IMR-90 (cell line): ENCODE data around the gene CRYBB1. TPM values are rescaled to one million over a fixed set of nuclear protein-coding genes. Genes with fewer than 3 reads are reported as not detected.

Experiments
- ATAC-seq: fragments of 200-7000 bp; cut with Tn5 transposase; 2 replicates; pipeline ENCODE4 v1.9.1; 2020; ENCODE audit warnings: low read depth, mild to moderate bottlenecking, moderate library complexity
- BruUV-seq: library from RNA; stranded (reverse); fragments of 400-500 nt; replicated peaks from 2 replicates; lab custom pipeline; 2021; lab: Mats Ljungman, UMichigan
- CTCF ChIA-PET: fragments of 300-600 bp; formaldehyde crosslinking; extraction: SDS; loops from one replicate; lab custom pipeline; 2021; ENCODE audit warnings: antibody characterized with exemption; lab: Yijun Ruan, JAX
- POLR2A ChIA-PET: fragments of 300-600 bp; sonication (Branson Sonifier 250); formaldehyde crosslinking; loops from one replicate; lab custom pipeline; 2022; ENCODE audit warnings: antibody characterized with exemption; ENCODE audit not compliant: unreplicated experiment; lab: Charles Lee
- DNase-seq: peaks from one replicate; pipeline ENCODE4 v3.0.0; 2013
- H2AFZ ChIP-seq: replicated peaks from 2 replicates; pipeline ENCODE3; 2013; ENCODE audit warnings: low read length, mild to moderate bottlenecking; ENCODE audit not compliant: poor library complexity
- H2AK5ac ChIP-seq: 2 replicates; pipeline ENCODE4 v1.6.1; 2013; ENCODE audit warnings: low read depth, low read length, inconsistent platforms
- H2AK9ac ChIP-seq: replicated peaks from 2 replicates; pipeline ENCODE3; 2013; ENCODE audit warnings: mild to moderate bottlenecking, low read depth, low read length, moderate library complexity; ENCODE audit not compliant: poor library complexity
- H2BK120ac ChIP-seq: 2 replicates; pipeline ENCODE4 v1.6.1; 2013; ENCODE audit warnings: low read depth, low read length, inconsistent platforms
- H2BK15ac ChIP-seq: 3 replicates; pipeline ENCODE4 v1.6.1; 2013; ENCODE audit warnings: low read depth, low read length, inconsistent platforms
- H2BK20ac ChIP-seq: 2 replicates; pipeline ENCODE4 v1.6.1; 2013; ENCODE audit warnings: low read depth, mild to moderate bottlenecking, inconsistent platforms, low read length, moderate library complexity
- H2BK5ac ChIP-seq: 2 replicates; pipeline ENCODE4 v1.6.1; 2013; ENCODE audit warnings: mild to moderate bottlenecking, low read depth, low read length, inconsistent platforms; ENCODE audit not compliant: poor library complexity, severe bottlenecking
- H3K14ac ChIP-seq: replicated peaks from 2 replicates; pipeline ENCODE4 v1.6.1; 2013; ENCODE audit warnings: low read depth, low read length, inconsistent platforms
- H3K18ac ChIP-seq: 2 replicates; pipeline ENCODE4 v1.6.1; 2013; ENCODE audit warnings: low read depth, low read length, control low read depth
- H3K23ac ChIP-seq: 2 replicates; pipeline ENCODE4 v1.6.1; 2013; ENCODE audit warnings: low read depth, low read length, inconsistent platforms
- H3K27ac ChIP-seq: 2 replicates; pipeline ENCODE4 v1.5.1; 2013; ENCODE audit warnings: mild to moderate bottlenecking, control low read depth, low read length; ENCODE audit not compliant: insufficient read depth
- H3K27me3 ChIP-seq: 2 replicates; pipeline ENCODE4 v1.6.1; 2013; ENCODE audit warnings: low read length; ENCODE audit not compliant: control insufficient read depth, insufficient read depth
- H3K36me3 ChIP-seq: 2 replicates; pipeline ENCODE4 v1.6.1; 2013; ENCODE audit warnings: low read length, mixed read lengths; ENCODE audit not compliant: control insufficient read depth, insufficient read depth
- H3K4ac ChIP-seq: 2 replicates; pipeline ENCODE4 v1.6.1; 2013; ENCODE audit warnings: low read depth, low read length, inconsistent platforms
- H3K4me1 ChIP-seq: 2 replicates; pipeline ENCODE4 v1.6.1; 2013; ENCODE audit warnings: low read length, mixed read lengths; ENCODE audit not compliant: control insufficient read depth, insufficient read depth
- H3K4me2 ChIP-seq: 2 replicates; pipeline ENCODE4 v1.6.1; 2013; ENCODE audit warnings: low read depth, mild to moderate bottlenecking, control low read depth, low read length, moderate library complexity
- H3K4me3 ChIP-seq: 2 replicates; pipeline ENCODE4 v1.5.1; 2013; ENCODE audit warnings: low read depth, mild to moderate bottlenecking, control low read depth, low read length, moderate library complexity; ENCODE audit not compliant: insufficient read depth
- H3K56ac ChIP-seq: 2 replicates; pipeline ENCODE4 v1.6.1; 2013; ENCODE audit warnings: low read length, inconsistent platforms; ENCODE audit not compliant: insufficient read depth; ENCODE audit errors: extremely low read depth
- H3K79me1 ChIP-seq, 2 experiments: 2 replicates each; pipeline ENCODE4 v1.6.1; 2013; ENCODE audit warnings: low read length in 2 of 2, inconsistent platforms in 1 of 2, low read depth in 1 of 2
- H3K9ac ChIP-seq: 2 replicates; pipeline ENCODE4 v1.6.1; 2013; ENCODE audit warnings: low read depth, low read length, control low read depth
- H3K9me1 ChIP-seq: 2 replicates; pipeline ENCODE4 v1.6.1; 2013; ENCODE audit warnings: low read length, inconsistent platforms; ENCODE audit not compliant: insufficient read depth
- H3K9me3 ChIP-seq: 2 replicates; pipeline ENCODE4 v1.6.1; 2013; ENCODE audit warnings: low read length; ENCODE audit not compliant: control insufficient read depth, insufficient read depth
- H4K20me1 ChIP-seq: 2 replicates; pipeline ENCODE4 v1.6.1; 2013; ENCODE audit warnings: low read length, inconsistent platforms; ENCODE audit not compliant: insufficient read depth
- H4K5ac ChIP-seq: 2 replicates; pipeline ENCODE4 v1.6.1; 2013; ENCODE audit warnings: mild to moderate bottlenecking, low read depth, low read length, control low read depth
- H4K8ac ChIP-seq, 2 experiments: 2 replicates each; pipeline ENCODE4 v1.6.1; 2013; ENCODE audit warnings: low read depth in 2 of 2, low read length in 2 of 2, control low read depth in 1 of 2, inconsistent platforms in 1 of 2
- H4K91ac ChIP-seq: 2 replicates; pipeline ENCODE4 v1.6.1; 2013; ENCODE audit warnings: low read depth, low read length, inconsistent platforms; ENCODE audit not compliant: insufficient read depth
- CEBPB ChIP-seq: IDR thresholded peaks from 2 replicates; pipeline ENCODE4 v1.6.1; 2012; ENCODE audit warnings: low read depth, low read length, improper control_type of control experiment
- CHD1 ChIP-seq: IDR thresholded peaks from 2 replicates; pipeline ENCODE4 v1.6.1; 2012; ENCODE audit warnings: low read depth, low read length, improper control_type of control experiment
- WGBS, 2 experiments: methylation state at CpG; one replicate each; pipeline versions ENCODE4 v1.1.5 to v1.1.7; 2013; ENCODE audit warnings: missing lambda C conversion rate in 2 of 2; ENCODE audit not compliant: insufficient read length in 1 of 2; ENCODE audit errors: extremely low coverage in 2 of 2; 5-methylcytosine and 5-hydroxymethylcytosine counted together
- dilution Hi-C: fragments of 300-500 bp; cut with HindIII; formaldehyde crosslinking; loops from one replicate; pipeline ENCODE4 v1.14.3; 2018; ENCODE audit warnings: low sequenced_read_pairs; ENCODE audit not compliant: unreplicated experiment
- in situ Hi-C: fragments of 300-500 bp; cut with MboI; formaldehyde crosslinking; loops from 3 replicates; pipeline ENCODE4 v1.14.3; 2019; ENCODE audit warnings: low sequenced_read_pairs, inconsistent platforms, mixed read lengths
- intact Hi-C: fragments of 100-400 bp; cut with micrococcal nuclease; formaldehyde crosslinking; loops from 2 replicates; pipeline ENCODE4 v1.10.0; 2022
- polyA plus RNA-seq, 3 experiments: library from polyadenylated mRNA; depleted of rRNA; stranded (reverse); fragments of >200 nt; gene quantifications; 2 replicates each; pipeline ENCODE4 v1.2.3, GENCODE V29; 2012; ENCODE audit warnings: low replicate concordance in 1 of 3
- total RNA-seq: library from RNA; depleted of rRNA; stranded (reverse); fragments of >200 nt; gene quantifications from 2 replicates; pipeline ENCODE4 v1.2.3, GENCODE V29; 2012

The CRYBB1 gene
- total and polyA plus RNA-seq, 2 of the 4 experiments (the other 2 are of a cell fraction) = not detected

DNA sequence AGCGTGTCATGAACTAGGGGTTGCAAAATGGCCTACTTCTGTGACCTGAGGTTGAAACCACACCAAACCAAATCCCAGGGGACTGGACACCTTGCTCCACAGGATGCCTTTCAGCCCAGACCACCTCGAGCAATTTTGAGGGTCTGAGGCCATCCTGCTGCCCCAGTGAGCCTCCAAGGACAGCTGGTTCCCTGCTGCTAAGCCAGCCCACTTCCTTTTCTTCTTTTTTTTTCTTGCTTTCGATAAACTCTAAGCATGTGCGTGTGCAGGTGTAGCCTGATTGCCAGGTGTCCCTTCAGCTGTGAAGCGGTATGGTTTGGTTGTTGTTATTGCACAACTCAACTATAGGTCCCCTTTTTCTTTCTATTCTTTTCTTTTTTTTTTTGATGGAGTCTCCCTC lies 2.7 kb downstream of the CRYBB1 start:
- no peak overlapping the region for H2BK5ac ChIP-seq
- no peaks in the 10 kb centered on the region for H3K9me3 ChIP-seq
- H3K4me3 ChIP-seq = no peak overlapping the region
- H2BK120ac ChIP-seq = no peak overlapping the region
- no peak overlapping the region for H4K91ac ChIP-seq
- H3K79me1 ChIP-seq = peaks cover 0 to 5% of the 10 kb centered on the region in 2 experiments; a peak in 1 of 4 replicates
- no peak overlapping the region for H3K18ac ChIP-seq
- H3K23ac ChIP-seq = no peak overlapping the region
- no peak overlapping the region for H3K4me2 ChIP-seq
- dilution Hi-C loops = no loop called here
- H2AK5ac ChIP-seq = 0 out of 2 replicates have a peak overlapping the region, but pooled peaks have one; percentile 33
- no peak overlapping the region for H3K56ac ChIP-seq
- in situ Hi-C loops = no loop called here
- DNase-seq = no peak
- no CpG with 5 or more reads among the region's 5 CpGs for WGBS, 2 experiments
- no peak overlapping the region for H4K5ac ChIP-seq
- H4K20me1 ChIP-seq = no peaks in the 10 kb centered on the region
- H3K9ac ChIP-seq = no peak overlapping the region
- no peak overlapping the region for H2AK9ac ChIP-seq
- TF ChIP-seq CHD1 (no peak), CEBPB (0 out of 2 replicates have a peak, but pooled peaks have one; percentile 19)
- H3K36me3 ChIP-seq = no peaks in the 10 kb centered on the region
- no peak overlapping the region for H3K27ac ChIP-seq
- no peak overlapping the region for H3K4ac ChIP-seq
- BruUV-seq = no TSS peak
- no peak overlapping the region for H3K14ac ChIP-seq
- no peak overlapping the region for H2BK15ac ChIP-seq
- intact Hi-C loops = no loop called here
- no peak for ATAC-seq
- no peak overlapping the region for H4K8ac ChIP-seq
- H3K27me3 ChIP-seq = peaks cover 8% of the 10 kb centered on the region
- peaks cover 6% of the 10 kb centered on the region for H3K4me1 ChIP-seq
- H2BK20ac ChIP-seq = no peak overlapping the region
- CTCF ChIA-PET = no interaction called here
- no peak overlapping the region for H2AFZ ChIP-seq
- peaks cover 14% of the 10 kb centered on the region for H3K9me1 ChIP-seq
- POLR2A ChIA-PET = no interaction called here
